ENCODE measurements around the gene RNU6-1.

RNU6-1 gene

GRCh38 chr15:67855842-67856241 lies 16.0 kb upstream of the RNU6-1 start:
- DNase-seq, result no peak

GRCh38 chr15:67854358-67854757 lies 14.5 kb upstream of the RNU6-1 start:
- DNase-seq, result no peak

- peak; percentile 35 for DNase-seq
Observed at GRCh38 chr15:67853454-67853853, 13.6 kb upstream of the RNU6-1 start.

GRCh38 chr15:67852418-67852817 lies 12.6 kb upstream of the RNU6-1 start:
- DNase-seq, result no peak

- DNase-seq, result no peak
Observed at GRCh38 chr15:67850994-67851571, 11.2 kb upstream of the RNU6-1 start.

GRCh38 chr15:67850336-67850735 lies 10.5 kb upstream of the RNU6-1 start:
- DNase-seq, result no peak

GRCh38 chr15:67849538-67849937 lies 9.7 kb upstream of the RNU6-1 start:
- no peak for DNase-seq

- DNase-seq, result no peak
Observed at GRCh38 chr15:67845974-67846373, 6.1 kb upstream of the RNU6-1 start.

- DNase-seq, result no peak
Observed at GRCh38 chr15:67843571-67844387, 3.9 kb upstream of the RNU6-1 start.

- DNase-seq, result no peak
Observed at GRCh38 chr15:67843092-67843501, 3.3 kb upstream of the RNU6-1 start.

GRCh38 chr15:67841513-67841762 lies 1.6 kb upstream of the RNU6-1 start:
- no peak for DNase-seq

GRCh38 chr15:67840749-67841512 lies 1.1 kb upstream of the RNU6-1 start:
- no peak for DNase-seq

GRCh38 chr15:67839499-67839928 lies 331 bp downstream of the RNU6-1 start:
- DNase-seq, result peak; percentile 68

GRCh38 chr15:67838789-67839332 lies 984 bp downstream of the RNU6-1 start:
- peak; percentile 38 for DNase-seq

GRCh38 chr15:67836955-67837354 lies 2.9 kb downstream of the RNU6-1 start:
- DNase-seq, result no peak

GRCh38 chr15:67836477-67836876 lies 3.4 kb downstream of the RNU6-1 start:
- DNase-seq, result peak; percentile 15

GRCh38 chr15:67836134-67836455 lies 3.8 kb downstream of the RNU6-1 start:
- DNase-seq, result no peak

GRCh38 chr15:67835297-67836133 lies 4.3 kb downstream of the RNU6-1 start:
- no peak for DNase-seq

GRCh38 chr15:67834581-67835296 lies 5.1 kb downstream of the RNU6-1 start:
- no peak for DNase-seq

GRCh38 chr15:67833710-67834511 lies 5.9 kb downstream of the RNU6-1 start:
- DNase-seq, result no peak

Measured in NCI-H510A treated with DMSO at 0.1 percent for 48 hours (cell line).